ENCODE data around the gene CDHR1. TPM values are rescaled to one million over a fixed set of nuclear protein-coding genes. Genes with fewer than 3 reads are reported as not detected.

CDHR1 gene
- total RNA-seq, 2 experiments from 2014 or later, result 1.8 TPM

GRCh38 chr10:84244651-84245270 is 50.4 kb downstream of the CDHR1 start, which contains the start of gene RGR:
Gene RGR, plus strand, starts transcription at chr10:84245053. Its CDS starts 38 bp downstream, at chr10:84245091.
- CTCF ChIA-PET, result interaction anchor here (0.9 kb wide), 1 partner anchor 12 kb away, joined by 3 read pairs; no protein-coding TSS in a partner anchor
- POLR2A ChIA-PET, result no interaction called here

GRCh38 chr10:84247496-84247895 is 53.2 kb downstream of the CDHR1 start:
- ChIA-PET POLR2A (no interaction called here), CTCF (no interaction called here)

- POLR2A ChIA-PET, result no interaction called here
Measured at GRCh38 chr10:84248794-84249193, 54.5 kb downstream of the CDHR1 start.

DNA sequence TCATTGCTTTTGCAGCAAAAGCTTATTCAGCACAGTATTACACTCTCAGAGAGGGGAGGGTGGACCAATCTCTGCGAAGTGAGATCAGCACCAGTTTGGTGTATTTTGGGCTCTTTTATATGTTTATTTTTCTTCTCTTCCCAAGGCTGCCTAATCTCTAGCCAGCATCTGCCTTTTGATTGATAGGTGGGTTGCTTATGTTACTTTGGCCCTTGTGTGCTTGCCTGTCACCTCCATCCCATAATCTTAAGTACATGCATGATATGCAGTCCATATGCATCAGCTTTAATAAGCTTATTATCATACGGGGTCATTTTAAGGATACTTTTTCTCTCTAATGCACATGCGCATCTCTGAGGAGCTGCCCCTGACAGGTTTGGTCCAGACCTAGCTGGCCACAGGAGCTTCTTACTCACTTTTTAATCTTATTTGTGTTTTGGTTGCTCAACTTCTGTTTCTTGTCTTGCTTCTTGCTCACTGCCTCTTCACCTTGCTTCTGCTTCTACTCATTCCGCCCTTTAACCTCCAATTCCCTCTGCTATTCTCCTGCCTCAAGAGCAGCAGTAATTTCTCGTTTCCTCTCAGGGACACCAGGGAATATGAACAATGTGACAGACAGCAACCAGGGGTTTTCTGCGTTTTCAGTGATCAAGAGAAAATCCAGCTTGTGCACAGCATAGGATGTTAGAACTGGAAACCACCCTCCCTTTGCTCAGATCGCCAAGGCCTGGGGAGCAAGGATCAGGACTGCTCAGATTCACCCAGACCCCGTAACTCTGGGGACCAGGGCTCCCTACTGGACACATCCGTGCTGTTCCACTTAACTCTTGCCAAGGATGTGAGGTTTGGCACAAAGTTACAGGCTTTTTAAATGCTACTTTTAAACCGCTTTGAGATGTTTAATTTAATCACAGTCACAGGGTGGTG is 60.5 kb downstream of the CDHR1 start:
- POLR2A ChIA-PET, result no interaction called here
- CTCF ChIA-PET, result interaction anchor here (1.4 kb wide), 1 partner anchor 9 kb away, joined by 5 read pairs; no protein-coding TSS in a partner anchor

More at GRCh38 chr10:84248794-84249193, 54.5 kb downstream of the CDHR1 start:
- CTCF ChIA-PET, result no interaction called here

GRCh38 chr10:84256510-84257342 is 62.4 kb downstream of the CDHR1 start:
- CTCF ChIA-PET, result interaction anchor here (0.7 to 1.4 kb wide), 5 partner anchors 10 to 284 kb away, joined by 3 to 5 read pairs (median 3); no protein-coding TSS in a partner anchor
- POLR2A ChIA-PET, result no interaction called here

DNA sequence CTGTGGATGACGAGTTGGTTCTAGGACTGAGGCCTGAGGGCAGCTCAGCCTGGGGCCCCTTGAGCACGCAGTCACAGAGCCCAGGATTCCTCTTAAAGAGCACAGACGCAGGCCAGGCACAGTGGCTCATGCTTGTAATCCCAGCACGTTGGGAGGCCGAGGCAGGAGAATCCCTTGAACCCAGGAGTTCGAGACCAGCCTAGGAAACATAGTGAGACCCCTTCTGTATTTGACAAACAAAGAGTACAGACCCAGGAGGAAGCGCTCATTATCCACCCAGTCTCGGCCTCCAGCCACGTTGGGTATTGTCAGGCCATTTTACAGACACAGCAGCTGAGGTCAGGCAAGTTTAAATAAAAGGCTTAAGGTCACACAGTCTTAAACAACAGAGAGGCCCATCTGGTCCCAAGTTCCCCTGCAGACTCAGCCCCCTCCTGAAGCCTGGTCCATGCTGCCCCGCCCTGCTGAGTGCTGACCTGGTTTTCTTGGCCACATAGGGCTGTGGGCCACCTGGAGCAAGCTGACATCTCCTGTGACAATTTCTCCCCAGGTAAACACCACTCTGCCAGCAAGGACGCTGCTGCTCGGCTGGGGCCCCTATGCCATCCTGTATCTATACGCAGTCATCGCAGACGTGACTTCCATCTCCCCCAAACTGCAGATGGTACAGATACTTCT is 63.1 kb downstream of the CDHR1 start:
- CTCF ChIA-PET, result interaction anchor here (0.7 to 1.4 kb wide), 4 partner anchors 9 to 283 kb away, joined by 3 to 5 read pairs (median 3); no protein-coding TSS in a partner anchor
- POLR2A ChIA-PET, result no interaction called here

DNA sequence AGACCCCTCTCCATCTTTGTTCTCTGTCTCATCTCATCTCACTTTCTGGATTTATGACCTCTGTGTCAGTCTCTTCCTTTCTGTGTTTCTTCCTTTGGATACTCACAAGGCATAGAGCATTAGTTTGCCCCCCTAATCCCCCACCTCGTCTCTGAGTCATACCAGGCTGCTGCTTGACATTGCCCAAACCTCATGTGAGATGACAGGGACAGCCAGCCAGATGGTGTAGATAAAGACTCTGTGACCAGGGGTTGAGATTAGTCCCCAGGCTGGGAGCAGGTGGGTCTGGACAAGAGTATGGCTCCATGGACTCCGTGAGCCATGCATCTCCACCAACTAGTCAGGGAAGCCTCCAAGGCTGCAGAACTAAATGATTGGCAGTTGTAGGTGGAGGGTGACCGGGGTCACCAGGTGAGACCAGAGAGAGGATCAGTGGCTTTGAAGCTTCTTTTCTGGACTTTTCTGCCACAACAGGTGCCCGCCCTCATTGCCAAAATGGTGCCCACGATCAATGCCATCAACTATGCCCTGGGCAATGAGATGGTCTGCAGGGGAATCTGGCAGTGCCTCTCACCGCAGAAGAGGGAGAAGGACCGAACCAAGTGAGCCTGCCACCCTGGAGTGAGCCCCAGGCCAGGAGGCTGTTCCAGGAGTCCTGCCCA is 63.8 kb downstream of the CDHR1 start:
- ChIA-PET CTCF (interaction anchor here (1.6 kb wide), 1 partner anchor 279 kb away, joined by 5 read pairs; no protein-coding TSS in a partner anchor), POLR2A (no interaction called here)

- CTCF ChIA-PET, result interaction anchor here (0.8 to 1.8 kb wide), 2 partner anchors 276 to 281 kb away, joined by 3 to 6 read pairs; no protein-coding TSS in a partner anchor
- POLR2A ChIA-PET, result no interaction called here
Measured at GRCh38 chr10:84261236-84261915, 67.0 kb downstream of the CDHR1 start.

DNA sequence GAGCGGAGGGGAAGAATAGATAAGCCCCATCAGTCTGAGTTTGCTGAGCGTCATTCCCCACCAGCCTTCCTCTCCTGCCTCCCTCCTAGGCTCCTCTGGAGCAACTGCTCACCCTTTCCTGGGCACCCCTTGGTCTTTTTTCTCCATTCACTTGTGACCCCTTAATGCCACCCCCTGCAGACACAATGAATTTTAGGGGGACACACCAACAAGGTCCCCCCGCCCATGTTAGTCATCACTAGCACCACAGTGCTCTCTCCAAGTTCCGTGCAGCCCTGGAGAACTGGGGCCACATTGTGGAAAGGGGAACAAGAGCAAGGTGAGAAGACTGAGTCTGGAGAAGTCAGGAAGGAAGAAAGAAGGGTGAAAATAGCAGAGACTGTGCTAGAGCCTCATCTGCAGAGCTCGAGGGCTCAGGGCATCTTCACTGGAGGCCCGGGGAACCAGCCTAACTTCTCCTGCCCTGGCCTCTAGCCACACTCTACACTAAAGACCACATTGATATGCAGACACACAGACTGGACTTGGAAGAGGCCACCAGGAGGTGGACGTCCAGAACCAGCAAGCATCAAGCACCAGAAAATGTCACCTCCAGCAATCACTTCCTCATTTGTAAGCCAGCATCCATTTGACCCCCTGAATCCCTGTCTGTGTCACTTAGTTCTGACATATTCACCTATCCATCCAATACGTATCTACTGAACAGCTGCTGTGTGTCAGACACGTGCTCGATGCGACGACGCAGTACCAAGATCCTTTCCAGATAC is 68.0 kb downstream of the CDHR1 start:
- ChIA-PET POLR2A (no interaction called here), CTCF (interaction anchor here (0.8 to 5.9 kb wide), 2 partner anchors 276 to 280 kb away, joined by 3 to 83 read pairs; no protein-coding TSS in a partner anchor)

DNA sequence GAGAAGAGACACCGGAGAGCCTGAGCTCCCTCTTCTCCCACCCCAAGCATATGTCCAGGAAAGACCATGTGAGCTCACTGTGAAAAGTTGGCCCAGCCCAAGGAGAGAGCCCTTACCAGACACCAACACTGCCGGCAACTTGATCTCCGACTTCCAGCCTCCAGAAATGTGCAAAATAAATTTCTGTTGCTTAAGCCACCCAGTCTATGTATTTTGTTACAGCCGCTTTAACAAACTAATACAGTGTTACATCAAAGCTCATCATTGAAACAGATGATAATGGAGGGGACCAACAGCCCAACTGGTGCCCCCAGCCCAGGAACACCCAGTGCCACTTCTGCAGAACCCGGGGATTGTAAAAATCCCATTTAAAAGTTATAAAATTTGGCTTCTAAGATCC is 69.4 kb downstream of the CDHR1 start:
- CTCF ChIA-PET, result interaction anchor here (0.9 to 5.9 kb wide), 6 partner anchors 9 to 274 kb away, joined by 3 to 83 read pairs (median 6); no protein-coding TSS in a partner anchor
- POLR2A ChIA-PET, result interaction anchor here (0.6 kb wide), 1 partner anchor 172 kb away, joined by 6 read pairs; no protein-coding TSS in a partner anchor

- POLR2A ChIA-PET, result no interaction called here
- CTCF ChIA-PET, result interaction anchor here (0.6 to 5.9 kb wide), 16 partner anchors 8 to 284 kb away, joined by 3 to 83 read pairs (median 4); partner anchors contain the start of gene CCSER2
Measured at GRCh38 chr10:84264611-84265141, 70.3 kb downstream of the CDHR1 start.

GRCh38 chr10:84265418-84265817 is 71.1 kb downstream of the CDHR1 start:
- ChIA-PET CTCF (interaction anchor here (0.9 to 5.9 kb wide), 7 partner anchors 7 to 273 kb away, joined by 3 to 83 read pairs (median 5); partner anchors contain the start of gene CCSER2), POLR2A (no interaction called here)

GRCh38 chr10:84267503-84268126 is 73.3 kb downstream of the CDHR1 start:
- POLR2A ChIA-PET, result interaction anchor here (1.3 kb wide), 1 partner anchor 60 kb away, joined by 3 read pairs; the partner anchor contains the start of gene CCSER2
- CTCF ChIA-PET, result interaction anchor here (0.6 to 5.9 kb wide), 11 partner anchors 11 to 491 kb away, joined by 3 to 83 read pairs (median 4); partner anchors contain the start of gene CCSER2

DNA sequence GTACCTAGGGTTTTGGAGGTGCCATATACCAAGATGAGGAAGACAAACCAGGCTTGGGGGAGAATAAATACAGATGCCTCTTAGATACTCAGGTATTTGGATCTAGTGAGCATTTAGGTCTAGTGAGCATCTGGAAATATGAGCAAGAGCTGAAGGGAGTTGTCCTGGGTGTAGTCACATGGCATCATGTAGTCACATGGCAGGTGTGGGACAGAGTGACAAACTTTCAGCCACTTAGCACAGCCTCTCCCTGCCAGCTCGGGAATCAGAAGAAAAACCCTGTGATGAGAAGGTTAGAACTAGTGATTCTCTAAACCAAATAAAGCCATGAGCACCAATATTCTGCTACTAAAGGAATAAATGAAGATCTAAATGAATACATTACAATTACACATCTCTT is 74.8 kb downstream of the CDHR1 start:
- ChIA-PET POLR2A (no interaction called here), CTCF (no interaction called here)

Measured in activated CD8-positive, alpha-beta memory T cell treated with anti-CD3 and anti-CD28 coated beads for 36 hours (primary cell).